ENCODE measurements around the gene BANF2. TPM values are rescaled to one million over a fixed set of nuclear protein-coding genes. Genes with fewer than 3 reads are reported as not detected.

The BANF2 gene
- total RNA-seq, 3 donors from 2014 or later: not detected

DNA sequence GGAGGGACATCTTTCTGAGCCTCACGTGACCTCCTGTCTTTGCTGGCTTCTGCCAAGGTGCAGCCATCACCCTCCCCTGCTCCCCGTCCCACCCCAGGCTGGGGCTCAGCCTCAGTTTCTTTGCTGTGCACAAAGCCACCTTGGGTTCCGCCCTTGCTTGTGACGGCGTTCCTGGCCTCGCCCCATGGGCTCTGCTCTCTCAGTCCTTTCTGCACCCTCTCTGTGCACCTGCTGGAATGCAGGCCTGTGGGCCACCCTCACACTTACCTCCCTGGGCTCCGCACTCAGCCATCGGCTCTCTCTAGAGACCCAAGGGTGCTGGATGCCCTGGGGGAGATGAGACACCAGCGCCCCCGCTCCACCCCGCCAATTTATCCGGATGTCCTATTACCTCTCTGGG, 28.3 kb downstream of the BANF2 start:
- H3K36me3 ChIP-seq: no peaks in the 10 kb centered on the region
- TF ChIP-seq CTCF (IDR thresholded peaks at IDR 0.05): no peak
- no peak for TF ChIP-seq POLR2A (IDR thresholded peaks at IDR 0.05)
- TF ChIP-seq POLR2AphosphoS5 (IDR thresholded peaks at IDR 0.05): no peak
- intact Hi-C loops (cut with DNase I; ENCODE audit: low total_unique reads): no loop called here

DNA sequence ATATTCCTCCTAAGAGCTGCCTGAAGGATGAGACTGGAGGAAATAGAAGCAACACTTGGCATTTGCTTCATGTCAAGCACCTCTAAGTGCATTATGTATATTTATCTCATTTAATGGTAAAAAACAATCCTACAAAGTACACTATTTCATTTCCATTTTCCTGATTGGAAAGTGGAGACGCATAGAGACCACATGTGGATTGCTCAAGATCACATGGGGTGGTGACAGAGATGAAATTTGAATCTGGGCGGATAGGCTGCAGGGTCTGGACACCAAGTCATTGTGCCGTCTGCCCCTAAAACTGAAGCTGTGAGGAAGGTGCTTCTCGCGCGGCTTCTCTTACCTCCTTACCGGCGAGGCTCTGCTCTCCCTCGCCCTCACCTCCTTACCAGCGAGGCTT, 30.3 kb downstream of the BANF2 start:
- no peaks in the 10 kb centered on the region for H3K27me3 ChIP-seq
- H3K9me3 ChIP-seq: no peaks in the 10 kb centered on the region
- no peak overlapping the region for H3K27ac ChIP-seq
- intact Hi-C loops (cut with DNase I; ENCODE audit: low total_unique reads): loop anchor here (2.0 kb wide), 1 partner anchor 57 kb away; no protein-coding TSS in a partner anchor
- H3K36me3 ChIP-seq: no peaks in the 10 kb centered on the region
- DNase-seq (ENCODE audit: low spot score in 2 of 2): no peak
- no peak overlapping the region for H3K4me3 ChIP-seq
- TF ChIP-seq POLR2A (IDR thresholded peaks at IDR 0.05) (no peak), CTCF (IDR thresholded peaks at IDR 0.05) (no peak), POLR2AphosphoS5 (IDR thresholded peaks at IDR 0.05) (no peak)
- H3K4me1 ChIP-seq: no peaks in the 10 kb centered on the region

More for the DNA sequence above, 28.3 kb downstream of the BANF2 start:
- no peaks in the 10 kb centered on the region for H3K4me1 ChIP-seq
- no peak for DNase-seq (ENCODE audit: low spot score in 2 of 2)
- H3K27me3 ChIP-seq: no peaks in the 10 kb centered on the region
- H3K9me3 ChIP-seq: no peaks in the 10 kb centered on the region
- no peak overlapping the region for H3K27ac ChIP-seq
- H3K4me3 ChIP-seq: no peak overlapping the region

GRCh38 chr20:17731233-17731632, 31.5 kb downstream of the BANF2 start:
- no peaks in the 10 kb centered on the region for H3K4me1 ChIP-seq
- no peak for DNase-seq (ENCODE audit: low spot score in 2 of 2)
- intact Hi-C loops (cut with DNase I; ENCODE audit: low total_unique reads): loop anchor here (2.0 kb wide), 1 partner anchor 58 kb away; no protein-coding TSS in a partner anchor
- H3K27ac ChIP-seq: no peak overlapping the region
- no peaks in the 10 kb centered on the region for H3K36me3 ChIP-seq
- no peaks in the 10 kb centered on the region for H3K9me3 ChIP-seq
- H3K4me3 ChIP-seq: no peak overlapping the region
- H3K27me3 ChIP-seq: no peaks in the 10 kb centered on the region
- TF ChIP-seq CTCF (IDR thresholded peaks at IDR 0.05): no peak
- TF ChIP-seq POLR2AphosphoS5 (IDR thresholded peaks at IDR 0.05): no peak
- no peak for TF ChIP-seq POLR2A (IDR thresholded peaks at IDR 0.05)

GRCh38 chr20:17732907-17733521, 33.2 kb downstream of the BANF2 start:
- no peaks in the 10 kb centered on the region for H3K4me1 ChIP-seq
- H3K27me3 ChIP-seq: no peaks in the 10 kb centered on the region
- DNase-seq (ENCODE audit: low spot score in 2 of 2): no peak
- no peak overlapping the region for H3K27ac ChIP-seq
- intact Hi-C loops (cut with DNase I; ENCODE audit: low total_unique reads): no loop called here
- no peaks in the 10 kb centered on the region for H3K9me3 ChIP-seq
- no peaks in the 10 kb centered on the region for H3K36me3 ChIP-seq
- TF ChIP-seq CTCF (IDR thresholded peaks at IDR 0.05) (no peak), POLR2A (IDR thresholded peaks at IDR 0.05) (no peak), POLR2AphosphoS5 (IDR thresholded peaks at IDR 0.05) (no peak)
- no peak overlapping the region for H3K4me3 ChIP-seq

DNA sequence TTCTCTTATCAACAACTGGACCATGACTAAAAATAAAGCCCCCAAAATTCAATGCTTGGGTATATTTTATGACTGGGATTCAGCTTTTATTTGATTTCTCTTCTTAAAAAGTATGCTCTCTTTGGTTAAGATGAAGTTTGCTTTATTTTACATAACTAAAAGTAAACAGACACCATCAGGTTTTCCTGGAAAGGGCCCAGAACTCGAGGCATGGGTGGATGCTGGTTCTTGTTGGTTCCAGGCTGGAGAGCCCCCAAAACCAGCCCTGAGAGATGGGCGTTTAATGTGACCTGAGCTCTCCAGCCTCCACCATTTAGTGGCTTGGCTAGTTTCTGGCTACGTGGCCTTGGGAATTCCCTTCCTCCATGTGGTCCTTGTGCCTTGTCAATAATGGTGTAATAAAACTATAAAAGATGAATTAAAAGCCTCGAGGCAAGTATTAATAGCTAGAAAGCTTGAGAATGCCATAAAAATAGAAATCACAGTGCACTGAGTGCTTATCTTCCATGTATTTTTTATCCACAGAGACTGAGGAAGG, 34.1 kb downstream of the BANF2 start:
- Histone ChIP-seq H3K4me1 (no peaks in the 10 kb centered on the region), H3K9me3 (no peaks in the 10 kb centered on the region), H3K27me3 (no peaks in the 10 kb centered on the region), H3K36me3 (no peaks in the 10 kb centered on the region), H3K27ac (no peak overlapping the region), H3K4me3 (no peak overlapping the region)
- no peak for DNase-seq (ENCODE audit: low spot score in 2 of 2)
- intact Hi-C loops (cut with DNase I; ENCODE audit: low total_unique reads): no loop called here
- TF ChIP-seq POLR2AphosphoS5 (IDR thresholded peaks at IDR 0.05) (no peak), CTCF (IDR thresholded peaks at IDR 0.05) (no peak), POLR2A (IDR thresholded peaks at IDR 0.05) (no peak)
